AG20443 (cell line): ENCODE results near the gene MNX1.

ENCODE experiments used
- DNase-seq: peaks from one replicate; pipeline ENCODE4 v3.0.0; 2012; ENCODE audit warnings: low spot score, mixed read lengths

MNX1 gene

GRCh38 chr7:156969972-156970420 is 40.5 kb downstream of the MNX1 start:
- peak; percentile 17 for DNase-seq

GRCh38 chr7:156968183-156968582 is 42.3 kb downstream of the MNX1 start:
- no peak for DNase-seq

GRCh38 chr7:156966387-156966786 is 44.1 kb downstream of the MNX1 start:
- peak; percentile 4 for DNase-seq

- DNase-seq, result no peak
These were observed 45.5 kb downstream of the MNX1 start for GRCh38 chr7:156964971-156965370.

GRCh38 chr7:156963472-156963871 is 47.0 kb downstream of the MNX1 start:
- DNase-seq, result no peak

- no peak for DNase-seq
These were observed 47.6 kb downstream of the MNX1 start for GRCh38 chr7:156962897-156963296.

- DNase-seq, result no peak
These were observed 48.3 kb downstream of the MNX1 start for GRCh38 chr7:156962145-156962544.

- no peak for DNase-seq
These were observed 53.7 kb downstream of the MNX1 start for GRCh38 chr7:156956727-156957126.

- no peak for DNase-seq
These were observed 55.5 kb downstream of the MNX1 start for GRCh38 chr7:156954941-156955340.
